ENCODE data around the gene PPP1R12B.

DNA sequence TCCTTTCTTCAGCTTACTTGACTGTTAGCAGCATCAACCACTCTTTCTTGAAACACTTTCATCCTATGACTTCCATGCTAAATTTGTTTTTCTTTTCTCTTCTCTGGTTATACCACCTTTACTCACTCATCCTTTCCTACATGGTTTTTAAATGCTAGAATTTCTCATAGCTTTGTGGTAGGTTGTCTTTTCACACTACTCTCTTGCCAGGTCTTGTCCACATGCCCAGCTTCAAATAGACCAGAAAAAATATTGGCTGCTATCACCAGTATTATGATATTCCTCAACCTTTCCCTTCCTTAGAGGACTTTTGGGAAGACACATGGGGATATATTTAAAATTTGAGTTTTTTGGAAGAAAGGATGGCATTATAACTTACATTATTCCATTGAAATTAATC lies 48.8 kb downstream of the PPP1R12B start:
- TF ChIP-seq, protein P1, sequence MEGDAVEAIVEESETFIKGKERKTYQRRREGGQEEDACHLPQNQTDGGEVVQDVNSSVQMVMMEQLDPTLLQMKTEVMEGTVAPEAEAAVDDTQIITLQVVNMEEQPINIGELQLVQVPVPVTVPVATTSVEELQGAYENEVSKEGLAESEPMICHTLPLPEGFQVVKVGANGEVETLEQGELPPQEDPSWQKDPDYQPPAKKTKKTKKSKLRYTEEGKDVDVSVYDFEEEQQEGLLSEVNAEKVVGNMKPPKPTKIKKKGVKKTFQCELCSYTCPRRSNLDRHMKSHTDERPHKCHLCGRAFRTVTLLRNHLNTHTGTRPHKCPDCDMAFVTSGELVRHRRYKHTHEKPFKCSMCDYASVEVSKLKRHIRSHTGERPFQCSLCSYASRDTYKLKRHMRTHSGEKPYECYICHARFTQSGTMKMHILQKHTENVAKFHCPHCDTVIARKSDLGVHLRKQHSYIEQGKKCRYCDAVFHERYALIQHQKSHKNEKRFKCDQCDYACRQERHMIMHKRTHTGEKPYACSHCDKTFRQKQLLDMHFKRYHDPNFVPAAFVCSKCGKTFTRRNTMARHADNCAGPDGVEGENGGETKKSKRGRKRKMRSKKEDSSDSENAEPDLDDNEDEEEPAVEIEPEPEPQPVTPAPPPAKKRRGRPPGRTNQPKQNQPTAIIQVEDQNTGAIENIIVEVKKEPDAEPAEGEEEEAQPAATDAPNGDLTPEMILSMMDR (IDR thresholded peaks at IDR 0.05), result no peak
- TF ChIP-seq POLR2A (IDR thresholded peaks at IDR 0.05) (no peak), EP300 (IDR thresholded peaks at IDR 0.05) (no peak), POLR2AphosphoS5 (IDR thresholded peaks at IDR 0.05) (no peak)

Data from gastroesophageal sphincter (tissue), 3 donors.